Measurements from ENCODE around the gene PTPRD.

PTPRD gene

GRCh38 chr9:8614926-8615440, 1997.8 kb downstream of the PTPRD start:
- Histone ChIP-seq H3K27me3 (ENCODE audit: low read length) (no peaks in the 10 kb centered on the region), H2AFZ (ENCODE audit: low read depth, low read length, severe bottlenecking) (no peak overlapping the region), H3K36me3 (ENCODE audit: low read length) (no peaks in the 10 kb centered on the region), H4K20me1 (ENCODE audit: low read depth, low read length) (no peaks in the 10 kb centered on the region), H3K4me3 (ENCODE audit: insufficient read depth, low read length, poor library complexity, severe bottlenecking) (no peak overlapping the region), H3K9me3 (ENCODE audit: insufficient read depth, low read length) (no peaks in the 10 kb centered on the region), H3K9ac (ENCODE audit: low read length) (no peak overlapping the region), H3K9me2 (replicated peaks; ENCODE audit: insufficient read depth, low read length) (no peaks in the 10 kb centered on the region), H3K79me2 (ENCODE audit: insufficient read depth, low read length) (no peaks in the 10 kb centered on the region), H3F3A (ENCODE audit: insufficient read depth) (no peaks in the 10 kb centered on the region), H3K4me2 (ENCODE audit: low read depth, low read length, poor library complexity, severe bottlenecking) (no peak overlapping the region), H3K27ac (ENCODE audit: low read depth, low read length) (no peak overlapping the region)
- no peak for TF ChIP-seq CTCF (IDR thresholded peaks at IDR 0.05; ENCODE audit: insufficient read depth, low read length, poor library complexity, severe bottlenecking)
- no peak for TF ChIP-seq EZH2phosphoT487 (conservative IDR thresholded peaks at IDR 0.05; ENCODE audit: low read length)

GRCh38 chr9:8613346-8613825, 1999.4 kb downstream of the PTPRD start:
- Histone ChIP-seq H3K9ac (ENCODE audit: low read length) (no peak overlapping the region), H3K27ac (ENCODE audit: low read depth, low read length) (no peak overlapping the region), H3K79me2 (ENCODE audit: insufficient read depth, low read length) (no peaks in the 10 kb centered on the region), H4K20me1 (ENCODE audit: low read depth, low read length) (no peaks in the 10 kb centered on the region), H3K4me2 (ENCODE audit: low read depth, low read length, poor library complexity, severe bottlenecking) (no peak overlapping the region), H3K36me3 (ENCODE audit: low read length) (no peaks in the 10 kb centered on the region), H3K9me2 (replicated peaks; ENCODE audit: insufficient read depth, low read length) (no peaks in the 10 kb centered on the region), H3F3A (ENCODE audit: insufficient read depth) (no peaks in the 10 kb centered on the region), H3K9me3 (ENCODE audit: insufficient read depth, low read length) (no peaks in the 10 kb centered on the region), H2AFZ (ENCODE audit: low read depth, low read length, severe bottlenecking) (no peak overlapping the region), H3K27me3 (ENCODE audit: low read length) (no peaks in the 10 kb centered on the region), H3K4me3 (ENCODE audit: insufficient read depth, low read length, poor library complexity, severe bottlenecking) (no peak overlapping the region)
- TF ChIP-seq EZH2phosphoT487 (conservative IDR thresholded peaks at IDR 0.05; ENCODE audit: low read length), result no peak
- TF ChIP-seq CTCF (IDR thresholded peaks at IDR 0.05; ENCODE audit: insufficient read depth, low read length, poor library complexity, severe bottlenecking), result no peak

GRCh38 chr9:8611153-8611552, 2001.6 kb downstream of the PTPRD start:
- Histone ChIP-seq H4K20me1 (ENCODE audit: low read depth, low read length) (no peaks in the 10 kb centered on the region), H3K27ac (ENCODE audit: low read depth, low read length) (no peak overlapping the region), H3K36me3 (ENCODE audit: low read length) (no peaks in the 10 kb centered on the region), H3K4me3 (ENCODE audit: insufficient read depth, low read length, poor library complexity, severe bottlenecking) (no peak overlapping the region), H2AFZ (ENCODE audit: low read depth, low read length, severe bottlenecking) (no peak overlapping the region), H3K79me2 (ENCODE audit: insufficient read depth, low read length) (no peaks in the 10 kb centered on the region), H3K9me2 (replicated peaks; ENCODE audit: insufficient read depth, low read length) (no peaks in the 10 kb centered on the region), H3K9me3 (ENCODE audit: insufficient read depth, low read length) (no peaks in the 10 kb centered on the region), H3F3A (ENCODE audit: insufficient read depth) (no peaks in the 10 kb centered on the region), H3K9ac (ENCODE audit: low read length) (no peak overlapping the region), H3K27me3 (ENCODE audit: low read length) (no peaks in the 10 kb centered on the region), H3K4me2 (ENCODE audit: low read depth, low read length, poor library complexity, severe bottlenecking) (no peak overlapping the region)
- TF ChIP-seq CTCF (IDR thresholded peaks at IDR 0.05; ENCODE audit: insufficient read depth, low read length, poor library complexity, severe bottlenecking) (no peak), EZH2phosphoT487 (conservative IDR thresholded peaks at IDR 0.05; ENCODE audit: low read length) (no peak)
